ENCODE measurements around the gene LIPC.

The LIPC gene

DNA sequence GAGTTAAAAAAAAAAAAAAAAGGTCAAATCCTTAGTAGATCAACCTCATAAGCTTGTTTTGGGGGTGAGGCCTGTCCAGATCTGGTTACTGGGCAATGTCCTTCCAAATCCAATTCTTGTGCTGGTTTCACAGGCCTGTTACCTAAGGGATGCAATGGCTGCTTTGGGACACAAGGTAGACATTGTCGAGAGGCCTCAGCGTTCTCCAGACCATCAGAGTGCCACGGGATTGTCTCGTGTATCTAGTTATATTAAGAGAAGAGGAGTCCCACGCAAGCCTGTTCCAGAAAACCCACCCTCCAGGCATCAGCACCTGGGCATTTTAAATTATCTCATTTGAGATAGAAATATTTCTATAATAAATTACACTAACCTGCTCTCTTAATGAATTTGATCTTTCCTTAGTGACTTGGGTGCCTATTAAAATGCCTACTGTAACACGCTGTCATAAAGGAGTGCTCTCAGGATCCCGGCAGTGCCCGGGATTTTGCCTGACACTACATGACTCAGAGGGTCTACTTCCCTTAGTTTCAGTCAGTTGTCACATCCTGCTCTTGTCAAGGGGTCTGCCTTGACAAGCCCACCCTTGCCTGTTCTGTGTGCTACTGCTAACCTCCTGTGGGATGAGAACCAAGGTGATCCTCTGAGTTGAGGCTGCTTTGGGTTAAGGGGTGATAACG is 116.0 kb downstream of the LIPC start:
- no peak for TF ChIP-seq TAF1 (IDR thresholded peaks at IDR 0.05; ENCODE audit: borderline replicate concordance, low read depth, low read length)
- no peak for TF ChIP-seq POLR2A (IDR thresholded peaks at IDR 0.05; ENCODE audit: low read depth, low read length)
- TF ChIP-seq POLR2AphosphoS5 (IDR thresholded peaks at IDR 0.05; ENCODE audit: low read depth, low read length) = no peak
- no peak for DNase-seq (ENCODE audit: insufficient read length)
- FAIRE-seq = no peak

GRCh38 chr15:58548308-58549012 is 116.7 kb downstream of the LIPC start:
- FAIRE-seq = no peak
- DNase-seq (ENCODE audit: insufficient read length) = no peak
- TF ChIP-seq POLR2A (IDR thresholded peaks at IDR 0.05; ENCODE audit: low read depth, low read length) (no peak), TAF1 (IDR thresholded peaks at IDR 0.05; ENCODE audit: borderline replicate concordance, low read depth, low read length) (no peak), POLR2AphosphoS5 (IDR thresholded peaks at IDR 0.05; ENCODE audit: low read depth, low read length) (no peak)

DNA sequence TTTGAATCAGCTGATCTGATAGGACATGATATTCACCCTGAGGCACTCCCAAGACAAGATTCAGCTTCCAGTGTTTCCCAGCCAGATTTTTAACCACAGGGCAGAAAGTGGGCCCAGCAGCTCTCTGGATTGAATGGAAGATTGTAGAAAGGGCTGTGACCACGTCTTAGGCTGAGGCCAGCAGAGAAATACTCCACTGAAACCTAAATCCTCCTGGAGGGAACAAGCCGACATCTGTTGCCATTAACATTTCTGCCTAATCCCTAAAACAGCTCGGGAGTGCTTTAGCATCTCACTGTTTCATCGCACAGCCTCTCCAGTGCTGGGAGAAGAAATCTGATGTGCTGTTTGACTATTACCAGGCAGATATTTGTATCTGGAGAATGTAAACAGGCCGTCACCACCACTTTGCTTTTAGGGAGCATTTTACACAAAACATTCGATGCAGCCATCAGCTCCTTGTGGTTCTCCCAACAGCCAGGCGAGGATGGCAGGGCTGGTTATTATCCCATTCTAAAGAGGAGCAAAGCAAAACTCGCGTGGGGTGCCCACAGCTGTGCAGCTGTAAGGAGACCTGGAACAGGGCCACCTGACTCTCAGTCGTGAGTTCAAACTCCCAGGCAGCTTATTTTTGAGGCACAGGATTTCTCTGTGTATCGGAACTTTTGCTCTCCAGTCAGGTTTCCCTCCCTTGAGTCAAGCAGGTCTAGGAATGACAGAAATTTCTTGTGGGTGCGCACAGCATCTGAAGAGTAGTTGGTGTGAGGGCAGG is 117.4 kb downstream of the LIPC start:
- TF ChIP-seq POLR2AphosphoS5 (IDR thresholded peaks at IDR 0.05; ENCODE audit: low read depth, low read length) (no peak), TAF1 (IDR thresholded peaks at IDR 0.05; ENCODE audit: borderline replicate concordance, low read depth, low read length) (no peak), POLR2A (IDR thresholded peaks at IDR 0.05; ENCODE audit: low read depth, low read length) (no peak)
- DNase-seq (ENCODE audit: insufficient read length) = no peak
- no peak for FAIRE-seq

DNA sequence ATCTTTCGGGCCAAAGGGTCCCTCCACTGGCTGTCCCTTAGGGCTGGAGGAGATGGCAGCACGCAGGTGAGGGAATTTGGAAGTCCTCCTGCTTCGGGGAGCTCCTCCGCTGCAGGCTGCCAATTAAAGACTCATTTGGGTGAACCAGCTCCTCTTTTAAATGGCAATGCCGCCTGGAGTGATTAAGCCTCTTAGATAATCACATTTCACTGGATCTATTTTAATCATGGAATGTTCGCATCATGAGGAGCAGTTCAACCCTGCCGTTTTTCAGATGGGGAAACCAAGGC is 117.9 kb downstream of the LIPC start:
- DNase-seq (ENCODE audit: insufficient read length) = no peak

DNA sequence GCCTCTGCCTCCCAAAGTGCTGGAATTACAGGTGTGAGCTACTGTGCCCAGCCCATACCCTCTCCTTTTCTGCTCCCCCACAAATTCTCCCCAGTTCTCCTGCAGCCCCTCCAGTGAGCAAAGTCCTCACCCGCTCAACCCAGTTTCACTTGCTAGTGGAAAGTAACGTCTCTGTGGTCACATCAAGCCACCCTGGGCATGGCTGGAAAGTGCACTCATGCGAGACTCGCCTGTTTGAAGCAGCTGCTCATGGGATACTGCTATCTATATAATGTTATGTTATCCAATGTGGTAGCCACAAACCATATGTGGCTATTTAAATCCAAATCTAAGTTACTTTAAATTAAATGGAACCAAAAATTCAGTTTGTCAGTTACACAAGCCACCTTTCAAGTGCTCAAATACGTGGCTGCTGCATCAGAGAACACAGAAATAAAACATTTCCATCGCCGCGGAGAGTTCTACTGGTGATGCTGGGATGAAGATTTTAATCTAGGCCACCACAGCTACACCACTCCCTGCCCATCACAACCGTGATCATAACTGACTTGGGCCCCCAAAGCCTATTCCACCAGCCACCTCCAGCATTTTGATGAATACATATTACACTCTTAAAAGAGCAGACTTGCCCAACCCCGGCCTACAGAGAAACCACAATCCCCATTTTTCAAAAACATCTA is 119.4 kb downstream of the LIPC start:
- DNase-seq (ENCODE audit: insufficient read length) (no peak), FAIRE-seq (peak; percentile 14)

More for the DNA sequence above, 117.9 kb downstream of the LIPC start:
- TF ChIP-seq POLR2A (IDR thresholded peaks at IDR 0.05; ENCODE audit: low read depth, low read length) (no peak), TAF1 (IDR thresholded peaks at IDR 0.05; ENCODE audit: borderline replicate concordance, low read depth, low read length) (no peak), POLR2AphosphoS5 (IDR thresholded peaks at IDR 0.05; ENCODE audit: low read depth, low read length) (no peak)
- no peak for FAIRE-seq

GRCh38 chr15:58551764-58552504 is 120.1 kb downstream of the LIPC start:
- TF ChIP-seq TAF1 (IDR thresholded peaks at IDR 0.05; ENCODE audit: borderline replicate concordance, low read depth, low read length) (no peak), POLR2A (IDR thresholded peaks at IDR 0.05; ENCODE audit: low read depth, low read length) (no peak), POLR2AphosphoS5 (IDR thresholded peaks at IDR 0.05; ENCODE audit: low read depth, low read length) (no peak)
- no peak for DNase-seq (ENCODE audit: insufficient read length)
- FAIRE-seq = no peak

More for the DNA sequence above, 119.4 kb downstream of the LIPC start:
- TF ChIP-seq TAF1 (IDR thresholded peaks at IDR 0.05; ENCODE audit: borderline replicate concordance, low read depth, low read length) = no peak
- TF ChIP-seq POLR2A (IDR thresholded peaks at IDR 0.05; ENCODE audit: low read depth, low read length) = no peak
- TF ChIP-seq POLR2AphosphoS5 (IDR thresholded peaks at IDR 0.05; ENCODE audit: low read depth, low read length) = no peak

GRCh38 chr15:58552505-58553364 is 120.9 kb downstream of the LIPC start:
- TF ChIP-seq POLR2A (IDR thresholded peaks at IDR 0.05; ENCODE audit: low read depth, low read length) = no peak
- no peak for TF ChIP-seq POLR2AphosphoS5 (IDR thresholded peaks at IDR 0.05; ENCODE audit: low read depth, low read length)
- no peak for TF ChIP-seq TAF1 (IDR thresholded peaks at IDR 0.05; ENCODE audit: borderline replicate concordance, low read depth, low read length)
- no peak for DNase-seq (ENCODE audit: insufficient read length)
- FAIRE-seq = no peak

GRCh38 chr15:58553365-58553918 is 121.7 kb downstream of the LIPC start:
- no peak for FAIRE-seq

GRCh38 chr15:58554758-58555157 is 123.0 kb downstream of the LIPC start:
- FAIRE-seq (no peak), DNase-seq (ENCODE audit: insufficient read length) (no peak)
- TF ChIP-seq TAF1 (IDR thresholded peaks at IDR 0.05; ENCODE audit: borderline replicate concordance, low read depth, low read length) (no peak), POLR2AphosphoS5 (IDR thresholded peaks at IDR 0.05; ENCODE audit: low read depth, low read length) (no peak), POLR2A (IDR thresholded peaks at IDR 0.05; ENCODE audit: low read depth, low read length) (no peak)

More at GRCh38 chr15:58553365-58553918, 121.7 kb downstream of the LIPC start:
- TF ChIP-seq POLR2A (IDR thresholded peaks at IDR 0.05; ENCODE audit: low read depth, low read length) (no peak), TAF1 (IDR thresholded peaks at IDR 0.05; ENCODE audit: borderline replicate concordance, low read depth, low read length) (no peak), POLR2AphosphoS5 (IDR thresholded peaks at IDR 0.05; ENCODE audit: low read depth, low read length) (no peak)
- DNase-seq (ENCODE audit: insufficient read length) = no peak

Measured in GM12892 (cell line).